Mesodermal cell (in vitro differentiated cells): ENCODE results near the gene KNSTRN.
A peak's percentile ranks its signal among the peaks of the same experiment; 100 is the strongest.

ENCODE experiments used
- H3K27ac ChIP-seq: 2 replicates; pipeline ENCODE4 v1.7.0; 2013; ENCODE audit warnings: mild to moderate bottlenecking, low read depth, low read length, moderate library complexity; ENCODE audit not compliant: severe bottlenecking
- H3K36me3 ChIP-seq: 2 replicates; pipeline ENCODE4 v1.7.1; 2013; ENCODE audit warnings: mild to moderate bottlenecking, low read length, moderate library complexity; ENCODE audit not compliant: control insufficient read depth, insufficient read depth
- H3K4me1 ChIP-seq: one replicate; pipeline ENCODE4 v1.7.1; 2013; ENCODE audit warnings: mild to moderate bottlenecking, low read length; ENCODE audit not compliant: insufficient read depth, control insufficient read depth, poor library complexity, severe bottlenecking
- H3K4me3 ChIP-seq: 2 replicates; pipeline ENCODE4 v1.7.0; 2013; ENCODE audit warnings: low read length, control low read depth, mild to moderate bottlenecking; ENCODE audit not compliant: insufficient read depth, poor library complexity, severe bottlenecking; ENCODE audit errors: extremely low read depth
- H3K9me3 ChIP-seq: 2 replicates; pipeline ENCODE4 v1.7.1; 2013; ENCODE audit warnings: mild to moderate bottlenecking, low read length, moderate library complexity; ENCODE audit not compliant: control insufficient read depth
- WGBS, 2 experiments: methylation state at CpG; one replicate each; pipeline ENCODE4 v1.1.5; 2013; ENCODE audit warnings: missing lambda C conversion rate in 2 of 2; ENCODE audit not compliant: insufficient coverage in 2 of 2; 5-methylcytosine and 5-hydroxymethylcytosine counted together

The KNSTRN gene

GRCh38 chr15:40386480-40386879 lies 4.0 kb downstream of the KNSTRN start:
- no peak overlapping the region for H3K4me3 ChIP-seq
- no peaks in the 10 kb centered on the region for H3K9me3 ChIP-seq
- no peak overlapping the region for H3K27ac ChIP-seq
- peaks cover 4% of the 10 kb centered on the region for H3K4me1 ChIP-seq
- WGBS, 2 experiments = 97 to 100% methylated on average over 1 to 3 of the region's 3 CpGs
- peaks cover 73% of the 10 kb centered on the region for H3K36me3 ChIP-seq

- Histone ChIP-seq H3K4me1 (no peaks in the 10 kb centered on the region), H3K36me3 (peaks cover 97% of the 10 kb centered on the region)
Observed at GRCh38 chr15:40388941-40389823, 6.7 kb downstream of the KNSTRN start.

GRCh38 chr15:40389824-40390595 lies 7.5 kb downstream of the KNSTRN start:
- H3K4me3 ChIP-seq = no peak overlapping the region
- H3K9me3 ChIP-seq = no peaks in the 10 kb centered on the region
- WGBS, 2 experiments = 82 to 89% methylated on average over 1 to 2 of the region's 2 CpGs
- H3K36me3 ChIP-seq = peaks cover 99% of the 10 kb centered on the region
- H3K27ac ChIP-seq = no peak overlapping the region
- H3K4me1 ChIP-seq = no peaks in the 10 kb centered on the region

More at GRCh38 chr15:40388941-40389823, 6.7 kb downstream of the KNSTRN start:
- 90 to 95% methylated on average over 11 to 12 of the region's 13 CpGs for WGBS, 2 experiments
- no peaks in the 10 kb centered on the region for H3K9me3 ChIP-seq
- no peak overlapping the region for H3K4me3 ChIP-seq
- H3K27ac ChIP-seq = no peak overlapping the region

- H3K36me3 ChIP-seq = peaks cover 71% of the 10 kb centered on the region
Observed at GRCh38 chr15:40392986-40393948, 10.7 kb downstream of the KNSTRN start.

GRCh38 chr15:40397688-40398412 lies 15.3 kb downstream of the KNSTRN start:
- Histone ChIP-seq H3K4me3 (no peak overlapping the region), H3K36me3 (peaks cover 25% of the 10 kb centered on the region), H3K9me3 (no peaks in the 10 kb centered on the region), H3K4me1 (no peaks in the 10 kb centered on the region), H3K27ac (no peak overlapping the region)
- WGBS, 2 experiments = 93 to 100% methylated on average over 5 of the region's 8 CpGs

More at GRCh38 chr15:40392986-40393948, 10.7 kb downstream of the KNSTRN start:
- no peaks in the 10 kb centered on the region for H3K9me3 ChIP-seq
- no peak overlapping the region for H3K27ac ChIP-seq
- 100% methylated on average over 1 of the region's 4 CpGs for WGBS, 2 experiments
- no peak overlapping the region for H3K4me3 ChIP-seq
- no peaks in the 10 kb centered on the region for H3K4me1 ChIP-seq

GRCh38 chr15:40398413-40398873 lies 15.9 kb downstream of the KNSTRN start:
- WGBS, 2 experiments = 94% methylated on average over 4 of the region's 4 CpGs
- no peak overlapping the region for H3K27ac ChIP-seq
- peaks cover 19% of the 10 kb centered on the region for H3K36me3 ChIP-seq
- no peaks in the 10 kb centered on the region for H3K9me3 ChIP-seq
- H3K4me3 ChIP-seq = no peak overlapping the region
- no peaks in the 10 kb centered on the region for H3K4me1 ChIP-seq

GRCh38 chr15:40399370-40399769 lies 16.8 kb downstream of the KNSTRN start:
- peaks cover 10% of the 10 kb centered on the region for H3K36me3 ChIP-seq

GRCh38 chr15:40405501-40406381 lies 23.2 kb downstream of the KNSTRN start, which contains the start of gene IVD:
IVD (plus strand) TSS chr15:40405795; CDS start chr15:40405828, 33 bp downstream.
- Histone ChIP-seq H3K4me1 (peaks cover 8% of the 10 kb centered on the region), H3K36me3 (peaks cover 33% of the 10 kb centered on the region), H3K9me3 (no peaks in the 10 kb centered on the region), H3K27ac (peak within 1 kb of the TSS; percentile 10), H3K4me3 (peak within 1 kb of the TSS; percentile 85)
- WGBS, 2 experiments = 0 to 2% methylated on average over 37 to 43 of the region's 54 CpGs

More at GRCh38 chr15:40399370-40399769, 16.8 kb downstream of the KNSTRN start:
- Histone ChIP-seq H3K27ac (no peak overlapping the region), H3K4me1 (no peaks in the 10 kb centered on the region), H3K4me3 (no peak overlapping the region), H3K9me3 (no peaks in the 10 kb centered on the region)
- WGBS, 2 experiments = 82 to 95% methylated on average over 2 to 6 of the region's 7 CpGs
